Vein endothelial cell (primary cell): ENCODE measurements around the gene FAM114A1. TPM values are rescaled to one million over a fixed set of nuclear protein-coding genes. Genes with fewer than 3 reads are reported as not detected.

ENCODE experiments used
- small RNA-seq: library from RNA; depleted of rRNA; stranded (forward); fragments of <200 nt; gene quantifications from one replicate; pipeline ENCODE3, GENCODE V24; 2012
- total RNA-seq: library from RNA; depleted of rRNA; stranded (reverse); fragments of >200 nt; gene quantifications from 2 replicates; pipeline ENCODE4 v1.2.3, GENCODE V29; 2012

The FAM114A1 gene
- total RNA-seq = 149 and 225 TPM in 2 replicates

DNA sequence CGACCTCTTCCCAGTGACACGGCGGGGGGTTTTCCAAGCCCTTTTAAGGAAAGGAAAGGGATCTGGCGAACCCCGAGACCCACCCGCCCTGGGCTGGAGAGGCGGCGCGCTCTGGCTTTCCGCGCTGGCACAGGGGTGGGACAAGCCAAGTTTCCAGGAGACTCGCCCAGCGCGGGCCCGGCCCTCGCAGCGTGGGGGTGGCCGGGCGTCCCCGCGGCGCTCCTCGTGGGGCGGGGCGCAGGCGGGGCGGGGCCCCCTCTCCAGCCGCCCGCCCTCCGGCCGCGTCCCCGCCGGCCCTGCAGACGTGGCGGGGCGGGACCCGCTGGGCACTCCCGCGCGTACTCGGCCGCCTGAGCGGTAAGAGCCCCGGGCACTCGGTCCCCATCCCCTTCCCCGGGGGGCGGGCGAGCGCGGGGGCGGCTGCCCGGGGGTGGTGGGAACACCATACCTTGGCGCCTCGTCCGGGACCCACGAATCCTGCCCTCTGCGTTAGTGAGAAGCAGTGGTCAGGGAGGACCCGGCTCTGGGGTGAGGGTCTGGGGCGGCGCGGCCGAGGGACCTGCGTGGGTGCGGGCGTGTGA is at the start of gene FAM114A1:
FAM114A1 (plus strand) TSS at position 329 of the 581 bp plus-strand sequence. CDS start 10,273 bp downstream, outside the sequence.

DNA sequence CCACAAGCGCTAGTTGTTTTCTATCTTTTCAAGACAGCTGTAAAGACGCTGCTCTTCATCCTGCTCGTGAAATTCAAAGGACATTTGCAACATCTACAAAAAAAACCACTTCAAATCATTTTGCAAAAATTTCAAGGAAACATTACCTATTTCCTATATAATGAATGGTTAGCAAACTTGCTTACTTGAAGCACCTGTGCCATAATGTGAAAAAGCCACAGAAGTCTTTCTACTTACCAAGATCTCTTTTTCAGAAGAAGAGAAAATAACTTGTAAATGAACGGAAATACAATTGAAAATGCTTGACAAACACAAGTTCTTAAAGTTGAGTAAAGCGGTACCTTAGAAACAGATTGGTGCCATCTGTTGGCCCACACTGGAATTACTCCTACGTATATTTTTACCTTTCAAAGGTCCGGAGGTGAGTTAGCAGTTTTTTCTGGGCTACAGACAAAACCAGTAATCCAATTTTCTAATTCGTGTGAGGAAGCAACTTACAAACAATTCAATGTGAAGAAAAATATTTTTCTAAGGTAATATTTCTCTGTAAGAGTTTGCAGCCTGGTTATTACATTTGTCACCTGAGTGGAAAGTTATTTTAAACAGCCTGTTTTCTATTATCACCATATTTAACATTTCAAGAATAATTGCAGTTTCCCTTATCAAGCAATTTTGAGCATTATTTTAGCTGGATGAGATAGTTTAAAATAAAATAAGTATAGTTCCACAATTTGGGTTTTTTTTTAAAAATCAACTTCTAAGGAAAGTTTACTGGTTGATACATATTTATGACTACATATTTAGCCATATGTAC is 10.9 kb upstream of the FAM114A1 start, which contains the start of gene TLR6:
TLR6 (minus strand) TSS at position 294 of the 814 bp plus-strand sequence. CDS start 27,344 bp downstream, outside the sequence.

Small RNAs within 50 kb of the gene (small RNA-seq; reads per million reads assigned to genes)
- gene MIR574 = 59.9 reads per million, percentile 98 among the genes with 10 or more reads in this experiment

Other genes starting within 250 kb of the FAM114A1 start
- gene KLF3, start 203.6 kb upstream of the FAM114A1 start, total RNA-seq = 33.6 and 43.7 TPM in 2 replicates
- not detected in 2 replicates for gene TLR10, start 84.8 kb upstream of the FAM114A1 start, total RNA-seq
- gene TLR1, start 63.0 kb upstream of the FAM114A1 start, total RNA-seq = 4.6 and 9.8 TPM in 2 replicates
- gene TLR6, start 11.0 kb upstream of the FAM114A1 start, total RNA-seq = 2.3 and 4.8 TPM in 2 replicates
- 2.3 and 3.3 TPM in 2 replicates for gene TMEM156, start 164.6 kb downstream of the FAM114A1 start, total RNA-seq
- gene KLHL5, start 194.4 kb downstream of the FAM114A1 start, total RNA-seq = 60.8 and 86.6 TPM in 2 replicates